HFFc6 (cell line): ENCODE results near the gene DDX10. TPM values are rescaled to one million over a fixed set of nuclear protein-coding genes. Genes with fewer than 3 reads are reported as not detected.

ENCODE experiments used
- DNase-seq: peaks from one replicate; pipeline ENCODE4 v3.0.0-alpha.2; 2018
- H3K27ac Mint-ChIP-seq: 2 replicates; pipeline ENCODE4 v1.8.0; 2020; ENCODE audit warnings: mild to moderate bottlenecking, mixed read lengths
- H3K27me3 Mint-ChIP-seq: 2 replicates; pipeline ENCODE4 v1.8.0; 2021; ENCODE audit warnings: mild to moderate bottlenecking, moderate library complexity, mixed read lengths; ENCODE audit not compliant: insufficient read depth
- H3K36me3 Mint-ChIP-seq: 2 replicates; pipeline ENCODE4 v1.8.0; 2021; ENCODE audit warnings: low read depth, mixed read lengths
- H3K4me1 Mint-ChIP-seq: 2 replicates; pipeline ENCODE4 v1.8.0; 2020; ENCODE audit warnings: low read depth, mixed read lengths
- H3K4me3 Mint-ChIP-seq: 2 replicates; pipeline ENCODE4 v1.8.0; 2020; ENCODE audit warnings: mild to moderate bottlenecking, moderate library complexity, mixed read lengths
- H3K9me3 Mint-ChIP-seq: 2 replicates; pipeline ENCODE4 v1.8.0; 2020; ENCODE audit warnings: mild to moderate bottlenecking, mixed read lengths
- total RNA-seq, 6 experiments: library from RNA; stranded (reverse); fragmentation: NEBNext Ultra II Directional; extraction: Animal tissue kit (Norgen Biotek cat#: 25700); gene quantifications; 2 replicates in 1 of 6; 3 replicates in 5 of 6; pipeline ENCODE4 v1.2.3, GENCODE V29; 2021
- TF ChIP-seq, protein P1 (sequence below): fragments of 200-600 bp; sonication (generic); IDR thresholded peaks from 2 replicates; pipeline ENCODE4 v1.5.0; 2021; ENCODE audit warnings: antibody characterized with exemption, mild to moderate bottlenecking

Gene DDX10
- total RNA-seq, 6 experiments from 2014 or later: 24.5 to 45.5 (median 33.5) TPM

DNA sequence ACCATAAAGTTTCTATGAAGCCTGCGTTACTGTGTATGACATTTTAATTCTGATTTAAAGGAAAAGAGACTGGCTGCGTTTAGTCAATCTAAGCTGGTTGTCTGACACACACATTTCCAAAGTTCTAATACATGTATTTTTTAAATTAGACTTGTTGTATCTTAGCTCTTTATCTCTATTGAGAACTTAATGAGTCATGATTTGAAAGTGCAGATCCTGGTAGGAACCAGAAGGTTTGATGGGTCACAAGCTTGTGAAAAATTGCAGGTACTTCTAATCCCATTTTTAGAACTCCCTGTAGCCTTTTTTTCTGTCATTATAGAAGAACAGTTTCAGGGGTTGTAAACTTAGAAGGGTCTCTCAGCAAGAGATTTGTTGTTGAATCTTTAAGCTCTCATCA, 210.3 kb downstream of the DDX10 start:
- DNase-seq: no peak
- Mint-ChIP-seq H3K27me3 (peaks cover 1% of the 10 kb centered on the region; the same call in 1 of the 2 replicates), H3K36me3 (no peaks in the 10 kb centered on the region), H3K9me3 (no peaks in the 10 kb centered on the region), H3K4me1 (peaks cover 61% of the 10 kb centered on the region), H3K27ac (no peak overlapping the region), H3K4me3 (no peak overlapping the region)
- TF ChIP-seq, protein P1, sequence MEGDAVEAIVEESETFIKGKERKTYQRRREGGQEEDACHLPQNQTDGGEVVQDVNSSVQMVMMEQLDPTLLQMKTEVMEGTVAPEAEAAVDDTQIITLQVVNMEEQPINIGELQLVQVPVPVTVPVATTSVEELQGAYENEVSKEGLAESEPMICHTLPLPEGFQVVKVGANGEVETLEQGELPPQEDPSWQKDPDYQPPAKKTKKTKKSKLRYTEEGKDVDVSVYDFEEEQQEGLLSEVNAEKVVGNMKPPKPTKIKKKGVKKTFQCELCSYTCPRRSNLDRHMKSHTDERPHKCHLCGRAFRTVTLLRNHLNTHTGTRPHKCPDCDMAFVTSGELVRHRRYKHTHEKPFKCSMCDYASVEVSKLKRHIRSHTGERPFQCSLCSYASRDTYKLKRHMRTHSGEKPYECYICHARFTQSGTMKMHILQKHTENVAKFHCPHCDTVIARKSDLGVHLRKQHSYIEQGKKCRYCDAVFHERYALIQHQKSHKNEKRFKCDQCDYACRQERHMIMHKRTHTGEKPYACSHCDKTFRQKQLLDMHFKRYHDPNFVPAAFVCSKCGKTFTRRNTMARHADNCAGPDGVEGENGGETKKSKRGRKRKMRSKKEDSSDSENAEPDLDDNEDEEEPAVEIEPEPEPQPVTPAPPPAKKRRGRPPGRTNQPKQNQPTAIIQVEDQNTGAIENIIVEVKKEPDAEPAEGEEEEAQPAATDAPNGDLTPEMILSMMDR: no peak

DNA sequence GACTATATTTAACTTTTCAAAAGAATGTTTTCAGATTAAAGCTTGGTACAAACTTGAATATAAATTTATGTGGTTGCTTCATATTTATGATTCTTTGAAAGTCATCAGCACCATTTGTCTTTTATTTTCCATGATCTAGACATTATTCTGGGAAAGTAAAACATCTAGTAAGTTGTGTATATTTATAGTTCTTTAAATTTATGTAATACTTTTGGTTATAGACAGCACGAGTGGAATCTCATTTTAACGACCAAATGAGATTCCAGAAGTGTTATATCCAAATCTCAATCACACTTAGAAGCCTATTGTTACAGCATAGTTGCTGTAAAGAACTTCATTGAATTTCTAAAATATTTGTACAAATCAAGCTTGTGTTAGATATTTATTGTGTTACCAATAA, 212.3 kb downstream of the DDX10 start:
- Mint-ChIP-seq H3K4me3 (no peak overlapping the region), H3K27me3 (no peaks in the 10 kb centered on the region), H3K36me3 (no peaks in the 10 kb centered on the region), H3K27ac (no peak overlapping the region), H3K4me1 (peaks cover 55% of the 10 kb centered on the region), H3K9me3 (no peaks in the 10 kb centered on the region)
- DNase-seq: no peak
- TF ChIP-seq, protein P1: no peak

DNA sequence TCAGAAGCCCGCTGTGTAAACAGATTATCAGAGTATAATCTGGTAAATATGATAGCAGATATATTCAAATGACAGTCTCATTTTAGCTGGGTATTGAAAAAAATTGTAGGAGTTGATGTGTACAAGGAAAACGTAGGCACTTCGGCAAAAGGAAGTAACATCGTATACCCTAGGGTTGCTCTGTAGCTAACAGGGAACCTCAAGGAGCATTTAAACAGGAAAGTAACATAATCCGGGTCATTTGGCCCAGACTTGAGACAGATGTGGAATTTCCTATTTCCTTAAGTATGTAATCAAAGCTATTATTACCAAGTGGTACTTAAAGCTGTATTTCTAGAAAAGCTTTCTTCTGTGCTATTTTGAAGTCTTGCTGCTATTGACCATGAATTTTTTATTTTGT, 215.6 kb downstream of the DDX10 start:
- Mint-ChIP-seq H3K4me3 (no peak overlapping the region), H3K9me3 (no peaks in the 10 kb centered on the region), H3K27ac (no peak overlapping the region), H3K36me3 (no peaks in the 10 kb centered on the region), H3K27me3 (no peaks in the 10 kb centered on the region), H3K4me1 (peaks cover 22% of the 10 kb centered on the region)
- no peak for DNase-seq
- TF ChIP-seq, protein P1: no peak

DNA sequence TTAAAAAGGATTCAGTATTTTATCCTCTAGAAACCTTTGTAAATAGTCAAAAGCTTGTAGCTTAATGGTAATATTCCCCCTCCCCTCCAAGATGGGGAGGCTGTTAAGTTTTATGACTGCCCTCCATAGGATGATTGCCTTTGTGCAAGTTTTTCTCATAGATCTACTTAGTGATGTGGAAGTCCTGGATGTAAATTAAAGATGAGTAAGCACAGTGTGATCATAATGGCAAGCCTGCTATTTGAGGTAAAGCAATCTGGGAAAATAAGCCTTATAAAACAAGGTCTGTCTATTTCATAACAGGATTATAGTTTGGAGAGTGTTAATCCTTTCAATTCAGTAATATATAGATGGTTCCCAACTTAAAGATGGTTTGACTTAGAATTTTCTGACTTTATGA, 216.3 kb downstream of the DDX10 start:
- no peak overlapping the region for H3K27ac Mint-ChIP-seq
- DNase-seq: no peak
- H3K4me1 Mint-ChIP-seq: peaks cover 22% of the 10 kb centered on the region
- H3K36me3 Mint-ChIP-seq: no peaks in the 10 kb centered on the region
- no peak overlapping the region for H3K4me3 Mint-ChIP-seq
- TF ChIP-seq, protein P1: no peak
- H3K9me3 Mint-ChIP-seq: no peaks in the 10 kb centered on the region
- no peaks in the 10 kb centered on the region for H3K27me3 Mint-ChIP-seq

DNA sequence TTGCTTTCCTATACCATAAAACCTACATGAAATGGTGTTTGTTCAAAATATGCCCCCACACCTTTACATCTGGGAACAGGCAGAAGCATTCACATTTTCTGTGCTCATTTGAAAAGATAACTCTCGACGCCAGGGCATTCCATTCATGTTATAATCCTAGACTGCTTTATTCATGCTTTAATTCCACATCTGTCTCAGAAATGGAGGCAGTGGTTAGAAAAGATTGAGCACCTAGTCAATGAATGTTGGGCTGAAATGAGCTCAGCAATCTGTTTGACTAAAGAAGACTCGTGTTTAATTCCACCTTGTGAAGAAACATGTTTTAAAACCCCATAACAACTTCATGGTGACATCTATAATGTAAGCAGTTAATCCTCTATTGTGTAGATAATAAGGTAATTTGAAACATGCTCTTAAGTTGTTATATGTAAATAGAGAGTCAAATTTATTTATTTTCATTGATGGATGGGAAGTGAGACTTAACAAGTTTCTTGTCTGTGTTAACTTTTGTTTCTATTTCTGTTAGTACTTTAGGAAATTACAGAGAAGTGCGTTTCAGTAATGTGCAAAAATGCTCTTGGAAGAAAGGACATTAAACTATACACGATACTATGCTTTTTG, 217.5 kb downstream of the DDX10 start:
- Mint-ChIP-seq H3K36me3 (no peaks in the 10 kb centered on the region), H3K4me1 (peaks cover 32% of the 10 kb centered on the region), H3K27ac (no peak overlapping the region), H3K27me3 (no peaks in the 10 kb centered on the region), H3K4me3 (no peak overlapping the region), H3K9me3 (no peaks in the 10 kb centered on the region)
- TF ChIP-seq, protein P1: no peak
- DNase-seq: no peak
